Endometrium (tissue), 2 donors: Measurements from ENCODE around the gene SPANXD.
"Not testable (repeated sequence)": the region's sequence is repeated elsewhere in the genome, so short reads cannot be mapped to it uniquely, and the experiment has no call there.

Source experiments
- FAIRE-seq: peaks from 2 replicates; lab custom pipeline; 2012; peaks lifted over from hg19 to GRCh38; lab: Jason Lieb, UNC
- donor health status: control.
- donor health status: control.

Gene SPANXD

GRCh38 chrX:141698639-141699038 is at the start of gene SPANXD:
SPANXD (minus strand) TSS chrX:141698739; CDS start chrX:141698405, 334 bp downstream.
- FAIRE-seq, result not testable (repeated sequence)

DNA sequence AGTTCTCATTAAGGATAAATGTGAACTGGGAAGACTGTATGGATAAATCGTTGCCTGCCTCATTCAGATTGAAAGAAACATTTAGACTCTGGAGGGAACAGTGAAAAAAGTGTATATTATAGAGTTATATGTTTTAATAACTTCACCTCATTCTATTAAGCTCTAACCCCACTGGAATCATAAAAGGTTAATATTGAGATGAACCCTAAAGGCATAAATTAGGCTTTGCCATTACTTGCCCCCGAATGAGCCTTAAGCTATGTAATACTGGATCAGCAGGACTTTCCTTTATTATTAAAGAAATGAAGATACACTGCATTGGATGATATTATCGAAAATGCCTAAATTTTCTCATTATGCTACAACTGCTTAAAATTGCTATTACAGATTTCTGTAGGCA is 44.1 kb upstream of the SPANXD start:
- FAIRE-seq, result no peak

GRCh38 chrX:141736656-141737055 is 38.1 kb upstream of the SPANXD start:
- FAIRE-seq, result no peak

GRCh38 chrX:141733371-141733770 is 34.8 kb upstream of the SPANXD start:
- FAIRE-seq, result no peak

- no peak for FAIRE-seq
Measured at GRCh38 chrX:141732031-141732430, 33.5 kb upstream of the SPANXD start.

- no peak for FAIRE-seq
Measured at GRCh38 chrX:141724186-141724585, 25.6 kb upstream of the SPANXD start.

GRCh38 chrX:141714680-141715079 is 16.1 kb upstream of the SPANXD start:
- FAIRE-seq, result no peak

DNA sequence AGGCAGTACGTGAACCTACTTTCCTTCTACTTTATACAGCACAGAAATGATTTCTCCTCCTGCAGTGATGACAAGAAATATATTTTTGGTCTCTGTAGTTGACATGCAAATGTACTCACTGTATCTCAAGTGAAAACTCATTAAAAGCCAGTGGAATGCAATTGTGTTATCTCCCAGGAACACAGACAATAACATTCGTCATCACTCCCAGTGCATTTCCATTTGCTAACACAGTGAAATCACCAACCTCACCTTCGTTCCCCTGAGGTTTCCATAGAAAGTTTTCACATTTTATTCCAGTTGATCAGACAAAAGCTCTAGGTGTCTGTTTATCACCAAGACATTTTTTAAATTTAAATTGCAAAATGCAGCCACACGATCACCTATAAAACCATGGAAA is 2.5 kb upstream of the SPANXD start:
- no peak for FAIRE-seq

- no peak for FAIRE-seq
Measured at GRCh38 chrX:141673946-141674345, 24.6 kb downstream of the SPANXD start.

DNA sequence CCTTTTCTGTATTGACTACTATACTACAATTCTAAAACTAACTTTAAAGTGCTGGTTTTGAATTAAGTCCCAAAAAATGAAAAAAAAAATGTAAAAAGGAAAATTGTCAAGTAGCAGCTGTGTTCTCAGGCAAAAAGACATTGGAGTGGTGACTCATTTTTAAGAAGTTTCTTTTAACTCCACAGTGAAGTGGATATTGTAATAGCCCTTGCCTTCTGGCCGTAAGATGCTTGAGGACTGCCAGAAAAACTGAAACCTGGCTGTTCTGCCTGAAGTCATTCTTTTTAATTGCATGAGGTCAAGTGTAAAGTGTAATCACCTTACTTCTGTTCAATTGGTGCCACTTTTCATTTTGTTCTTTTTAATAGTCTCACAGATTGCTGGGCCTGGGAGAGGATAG is 28.9 kb downstream of the SPANXD start:
- no peak for FAIRE-seq

DNA sequence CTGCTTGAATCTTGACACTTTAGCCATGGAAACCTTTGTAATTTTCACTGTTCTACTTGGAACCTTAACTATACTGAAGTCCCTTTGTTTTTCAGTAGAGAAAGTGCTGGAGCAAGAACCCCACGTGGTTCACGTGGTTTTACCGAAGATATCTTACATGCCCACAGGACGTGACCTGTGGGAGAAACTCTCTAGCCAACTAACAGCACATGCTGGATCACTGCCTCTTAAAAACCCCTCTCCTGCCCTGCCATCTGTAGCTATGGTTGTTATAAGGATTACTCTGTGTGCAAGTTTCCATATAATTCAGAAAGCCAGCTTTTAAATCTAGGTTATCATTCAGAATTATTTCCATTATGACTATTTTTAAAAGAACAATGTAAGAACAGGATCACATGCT is 30.2 kb downstream of the SPANXD start:
- FAIRE-seq, result no peak

GRCh38 chrX:141662781-141663180 is 35.8 kb downstream of the SPANXD start:
- FAIRE-seq, result no peak

DNA sequence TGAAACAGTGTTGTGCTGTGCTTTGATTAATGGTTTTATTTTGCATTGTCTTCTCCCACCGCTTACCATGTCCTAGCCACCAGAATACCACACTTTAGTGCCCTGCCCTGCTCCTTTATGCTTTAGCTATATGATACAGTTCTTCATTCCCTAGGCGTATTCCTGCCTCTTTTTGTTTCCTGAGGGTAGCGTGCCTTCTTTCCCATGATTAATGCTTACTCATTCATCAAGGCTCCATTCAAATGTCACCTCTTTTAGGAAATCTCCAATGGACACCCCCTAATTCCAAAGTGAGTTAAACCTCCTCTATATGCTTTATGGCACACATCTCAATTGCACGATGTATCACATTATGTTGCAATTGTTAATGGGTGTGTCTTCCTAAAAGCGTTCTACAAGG is 46.3 kb downstream of the SPANXD start:
- FAIRE-seq, result no peak
